ENCODE results near the gene IQCB1. TPM values are rescaled to one million over a fixed set of nuclear protein-coding genes. Genes with fewer than 3 reads are reported as not detected.

Gene IQCB1
- total RNA-seq, 1 experiment from 2014 or later, result 20.1 TPM

DNA sequence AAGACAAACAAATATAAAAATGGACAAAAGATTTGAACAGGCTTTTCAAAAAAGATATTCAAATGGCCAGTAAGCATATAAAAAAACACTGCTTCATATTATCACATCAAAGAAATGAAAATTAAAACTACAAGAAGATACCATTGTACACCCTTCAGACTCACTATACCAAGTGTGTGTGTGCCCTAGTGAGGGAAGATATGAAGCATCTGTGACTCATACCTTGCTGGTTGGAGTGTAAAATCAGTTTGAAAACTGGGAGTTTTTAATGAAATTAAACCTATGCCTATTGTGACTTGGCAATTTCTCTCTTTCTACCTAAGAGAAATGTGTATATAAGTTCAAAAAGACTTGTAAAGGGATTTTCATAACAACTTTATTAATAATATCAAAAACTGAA lies 35.9 kb upstream of the IQCB1 start:
- H3K4me1 ChIP-seq (ENCODE audit: control insufficient read depth, insufficient read depth, low read length), result no peaks in the 10 kb centered on the region
- H3K9me3 ChIP-seq (ENCODE audit: control insufficient read depth, insufficient read depth, low read depth, low read length), result no peaks in the 10 kb centered on the region
- DNase-seq (ENCODE audit: low read depth, low spot score), result no peak
- BruUV-seq (replicated peaks), result no TSS peak
- in situ Hi-C loops (cut with HindIII; ENCODE audit: low pct_unique_long_range_greater_than_20kb, low sequenced_read_pairs), result no loop called here
- intact Hi-C loops (cut with micrococcal nuclease; ENCODE audit: unreplicated experiment), result no loop called here
- no peak overlapping the region for H3K4me3 ChIP-seq (ENCODE audit: low read depth in 2 of 2, low read length in 2 of 2)
- TF ChIP-seq REST (IDR thresholded peaks at IDR 0.05; ENCODE audit: insufficient read depth in 1 of 2, low read depth in 2 of 2, low read length in 1 of 2), result no peak
- no peak for TF ChIP-seq TCF7L2 (IDR thresholded peaks at IDR 0.05; ENCODE audit: low read depth, low read length)
- no peak for TF ChIP-seq POLR2AphosphoS5 (IDR thresholded peaks at IDR 0.05; ENCODE audit: low read depth, low read length)
- TF ChIP-seq, protein P1, sequence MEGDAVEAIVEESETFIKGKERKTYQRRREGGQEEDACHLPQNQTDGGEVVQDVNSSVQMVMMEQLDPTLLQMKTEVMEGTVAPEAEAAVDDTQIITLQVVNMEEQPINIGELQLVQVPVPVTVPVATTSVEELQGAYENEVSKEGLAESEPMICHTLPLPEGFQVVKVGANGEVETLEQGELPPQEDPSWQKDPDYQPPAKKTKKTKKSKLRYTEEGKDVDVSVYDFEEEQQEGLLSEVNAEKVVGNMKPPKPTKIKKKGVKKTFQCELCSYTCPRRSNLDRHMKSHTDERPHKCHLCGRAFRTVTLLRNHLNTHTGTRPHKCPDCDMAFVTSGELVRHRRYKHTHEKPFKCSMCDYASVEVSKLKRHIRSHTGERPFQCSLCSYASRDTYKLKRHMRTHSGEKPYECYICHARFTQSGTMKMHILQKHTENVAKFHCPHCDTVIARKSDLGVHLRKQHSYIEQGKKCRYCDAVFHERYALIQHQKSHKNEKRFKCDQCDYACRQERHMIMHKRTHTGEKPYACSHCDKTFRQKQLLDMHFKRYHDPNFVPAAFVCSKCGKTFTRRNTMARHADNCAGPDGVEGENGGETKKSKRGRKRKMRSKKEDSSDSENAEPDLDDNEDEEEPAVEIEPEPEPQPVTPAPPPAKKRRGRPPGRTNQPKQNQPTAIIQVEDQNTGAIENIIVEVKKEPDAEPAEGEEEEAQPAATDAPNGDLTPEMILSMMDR (IDR thresholded peaks at IDR 0.05), result no peak
- TF ChIP-seq SIN3A (IDR thresholded peaks at IDR 0.05; ENCODE audit: borderline replicate concordance, insufficient read depth, low read depth, low read length), result no peak
- CTCF ChIA-PET, result no interaction called here
- no peak overlapping the region for H3K27ac ChIP-seq (ENCODE audit: low read length)
- POLR2A ChIA-PET, result no interaction called here
- H3K27me3 ChIP-seq (ENCODE audit: control insufficient read depth, insufficient read depth, low read length), result no peaks in the 10 kb centered on the region
- ATAC-seq, result no peak
- no peaks in the 10 kb centered on the region for H3K36me3 ChIP-seq (ENCODE audit: control insufficient read depth, insufficient read depth, low read length)

- intact Hi-C loops (cut with micrococcal nuclease; ENCODE audit: unreplicated experiment) (no loop called here), in situ Hi-C loops (cut with HindIII; ENCODE audit: low pct_unique_long_range_greater_than_20kb, low sequenced_read_pairs) (no loop called here)
- ChIA-PET CTCF (no interaction called here), POLR2A (no interaction called here)
- Histone ChIP-seq H3K4me3 (ENCODE audit: low read depth in 2 of 2, low read length in 2 of 2) (no peak overlapping the region), H3K27me3 (ENCODE audit: control insufficient read depth, insufficient read depth, low read length) (no peaks in the 10 kb centered on the region), H3K27ac (ENCODE audit: low read length) (no peak overlapping the region), H3K9me3 (ENCODE audit: control insufficient read depth, insufficient read depth, low read depth, low read length) (no peaks in the 10 kb centered on the region), H3K36me3 (ENCODE audit: control insufficient read depth, insufficient read depth, low read length) (no peaks in the 10 kb centered on the region), H3K4me1 (ENCODE audit: control insufficient read depth, insufficient read depth, low read length) (no peaks in the 10 kb centered on the region)
- no peak for ATAC-seq
- TF ChIP-seq REST (IDR thresholded peaks at IDR 0.05; ENCODE audit: insufficient read depth in 1 of 2, low read depth in 2 of 2, low read length in 1 of 2), result no peak
- TF ChIP-seq SIN3A (IDR thresholded peaks at IDR 0.05; ENCODE audit: borderline replicate concordance, insufficient read depth, low read depth, low read length), result no peak
- TF ChIP-seq POLR2AphosphoS5 (IDR thresholded peaks at IDR 0.05; ENCODE audit: low read depth, low read length), result no peak
- no peak for TF ChIP-seq TCF7L2 (IDR thresholded peaks at IDR 0.05; ENCODE audit: low read depth, low read length)
- TF ChIP-seq, protein P1 (IDR thresholded peaks at IDR 0.05), result no peak
- DNase-seq (ENCODE audit: low read depth, low spot score), result no peak
- no TSS peak for BruUV-seq (replicated peaks)
Measured at GRCh38 chr3:121869736-121870135, 34.9 kb upstream of the IQCB1 start.
